ENCODE data around the gene PABPN1. TPM values are rescaled to one million over a fixed set of nuclear protein-coding genes. Genes with fewer than 3 reads are reported as not detected.

The PABPN1 gene
- total and polyA plus RNA-seq, 11 donors = 23.7 to 102 (median 62.5) TPM

- intact Hi-C loops (cut with DNase I) = loop anchor here in 5 of 10 donors (2.0 to 10.0 kb wide), 3 partner anchors 175 to 179 kb away; no protein-coding TSS in a partner anchor
- Histone ChIP-seq H3K4me1 (peaks cover 0 to 54% (median 37%) of the 10 kb centered on the region in 12 donors), H3K27me3 (no peaks in the 10 kb centered on the region), H3K4me3 (peak overlapping the region in 4 of 12 donors; percentile 80 to 95 (median 85)), H3K9me3 (no peaks in the 10 kb centered on the region), H3K36me3 (peaks cover 0 to 35% (median 26%) of the 10 kb centered on the region in 9 donors), H3K27ac (peak overlapping the region in 11 of 12 donors; percentile 95 to 100 (median 99))
- DNase-seq (no peak), ATAC-seq (peak in 1 of 4 donors; percentile 17)
- 80 to 87% (median 82%) methylated on average over 2 of the region's 2 CpGs for WGBS, 4 donors
- TF ChIP-seq, protein P1, sequence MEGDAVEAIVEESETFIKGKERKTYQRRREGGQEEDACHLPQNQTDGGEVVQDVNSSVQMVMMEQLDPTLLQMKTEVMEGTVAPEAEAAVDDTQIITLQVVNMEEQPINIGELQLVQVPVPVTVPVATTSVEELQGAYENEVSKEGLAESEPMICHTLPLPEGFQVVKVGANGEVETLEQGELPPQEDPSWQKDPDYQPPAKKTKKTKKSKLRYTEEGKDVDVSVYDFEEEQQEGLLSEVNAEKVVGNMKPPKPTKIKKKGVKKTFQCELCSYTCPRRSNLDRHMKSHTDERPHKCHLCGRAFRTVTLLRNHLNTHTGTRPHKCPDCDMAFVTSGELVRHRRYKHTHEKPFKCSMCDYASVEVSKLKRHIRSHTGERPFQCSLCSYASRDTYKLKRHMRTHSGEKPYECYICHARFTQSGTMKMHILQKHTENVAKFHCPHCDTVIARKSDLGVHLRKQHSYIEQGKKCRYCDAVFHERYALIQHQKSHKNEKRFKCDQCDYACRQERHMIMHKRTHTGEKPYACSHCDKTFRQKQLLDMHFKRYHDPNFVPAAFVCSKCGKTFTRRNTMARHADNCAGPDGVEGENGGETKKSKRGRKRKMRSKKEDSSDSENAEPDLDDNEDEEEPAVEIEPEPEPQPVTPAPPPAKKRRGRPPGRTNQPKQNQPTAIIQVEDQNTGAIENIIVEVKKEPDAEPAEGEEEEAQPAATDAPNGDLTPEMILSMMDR (IDR thresholded peaks at IDR 0.05) = peak in 5 of 12 donors; percentile 26 to 49 (median 31)
- no peak for TF ChIP-seq POLR2A (IDR thresholded peaks at IDR 0.05)
Observed at GRCh38 chr14:23299211-23299957, 21.9 kb upstream of the PABPN1 start.

DNA sequence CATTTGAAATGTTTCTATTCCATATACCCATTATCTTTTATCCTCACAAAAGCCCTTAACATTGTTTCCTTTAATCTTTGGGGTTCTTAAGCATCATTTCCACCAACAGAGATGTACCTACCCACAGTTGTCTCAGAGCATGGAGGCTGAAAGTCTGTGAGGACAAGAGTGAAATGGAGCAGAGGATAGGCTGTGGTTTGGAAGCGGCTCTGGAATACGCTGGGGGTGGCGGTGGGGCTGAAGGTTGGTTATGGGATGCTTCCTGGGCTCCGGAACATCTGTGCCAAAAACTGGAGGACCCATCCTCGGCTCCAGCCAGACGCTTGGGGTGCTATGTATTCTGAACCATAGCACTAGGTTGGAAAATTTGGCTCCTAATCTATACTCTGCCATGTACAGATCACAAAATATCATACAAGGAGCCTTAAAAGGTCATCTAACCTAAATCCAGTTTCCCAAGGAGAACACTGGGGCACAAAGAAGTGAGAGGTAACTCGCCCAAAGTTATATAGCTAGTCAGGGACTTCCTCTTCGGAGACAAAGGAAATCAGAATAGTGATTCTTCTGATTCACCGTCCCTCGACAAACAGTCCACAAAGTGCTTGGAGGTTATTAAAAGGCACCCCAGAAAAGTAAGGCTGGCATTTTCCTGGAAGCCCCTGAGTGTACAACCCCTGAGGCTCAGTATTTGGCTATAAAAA lies 21.1 kb upstream of the PABPN1 start:
- no peak for DNase-seq
- no peak for ATAC-seq
- Histone ChIP-seq H3K27ac (peak overlapping the region; percentile 94 to 100 (median 98)), H3K4me3 (peak overlapping the region; percentile 48 to 95 (median 80)), H3K9me3 (no peaks in the 10 kb centered on the region), H3K4me1 (peaks cover 0 to 53% (median 30%) of the 10 kb centered on the region in 12 donors), H3K36me3 (peaks cover 0 to 35% (median 26%) of the 10 kb centered on the region in 9 donors), H3K27me3 (no peaks in the 10 kb centered on the region)
- WGBS, 4 donors = 45 to 53% (median 48%) methylated on average over 10 of the region's 10 CpGs
- no peak for TF ChIP-seq POLR2A (IDR thresholded peaks at IDR 0.05)
- TF ChIP-seq, protein P1 (IDR thresholded peaks at IDR 0.05) = peak in 1 of 12 donors; percentile 4
- intact Hi-C loops (cut with DNase I) = loop anchor here in 8 of 10 donors (1.0 to 10.0 kb wide), 8 partner anchors 13 to 255 kb away; partner anchors contain the start of genes HOMEZ (in 3 of the 8), ACIN1 (in 1 of the 8), C14orf119 (in 1 of the 8) and THTPA (in 1 of the 8)

DNA sequence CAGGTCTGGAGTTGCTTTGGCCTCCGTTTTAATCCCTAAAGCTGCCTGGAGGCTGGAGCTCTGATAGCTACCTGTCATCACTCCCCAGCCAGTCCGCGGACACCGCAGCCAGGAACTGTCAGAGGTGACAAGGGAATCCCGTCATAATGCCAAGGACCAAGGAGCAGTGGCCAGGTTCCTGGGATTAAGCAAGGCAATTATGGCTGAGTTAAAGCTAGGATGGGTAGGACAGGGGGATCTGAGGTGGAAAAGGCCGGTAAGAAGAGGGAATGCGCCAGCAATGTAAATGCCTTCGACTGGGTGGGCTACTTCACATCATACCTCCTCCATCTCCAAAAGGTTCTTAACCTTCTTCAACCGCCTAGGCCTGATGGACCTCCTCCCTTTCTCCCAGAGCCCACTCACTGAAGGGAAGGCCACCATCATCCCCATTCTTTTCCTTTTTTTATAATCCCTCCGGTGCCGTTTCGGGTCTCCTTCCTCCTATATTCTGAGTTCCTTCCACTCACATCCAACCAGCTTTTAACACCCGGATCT lies 20.5 kb upstream of the PABPN1 start:
- no peaks in the 10 kb centered on the region for H3K9me3 ChIP-seq
- peak; percentile 23 to 65 (median 51) for ATAC-seq
- WGBS, 4 donors = 2 to 6% (median 2%) methylated on average over 13 of the region's 13 CpGs
- H3K4me1 ChIP-seq = peaks cover 0 to 54% (median 28%) of the 10 kb centered on the region in 12 donors
- peak; percentile 66 to 87 (median 78) for DNase-seq
- H3K36me3 ChIP-seq = peaks cover 0 to 35% (median 26%) of the 10 kb centered on the region in 9 donors
- H3K27ac ChIP-seq = peak overlapping the region; percentile 94 to 100 (median 98)
- H3K4me3 ChIP-seq = peak overlapping the region; percentile 48 to 95 (median 80)
- TF ChIP-seq, protein P1 (IDR thresholded peaks at IDR 0.05) = no peak
- TF ChIP-seq POLR2A (IDR thresholded peaks at IDR 0.05) = no peak
- intact Hi-C loops (cut with DNase I) = loop anchor here in 6 of 10 donors (1.0 to 10.0 kb wide), 7 partner anchors 14 to 254 kb away; partner anchors contain the start of genes HOMEZ (in 3 of the 6), ACIN1 (in 1 of the 6), C14orf119 (in 1 of the 6) and PABPN1 (in 1 of the 6)
- no peaks in the 10 kb centered on the region for H3K27me3 ChIP-seq

All from heart left ventricle (tissue), 16 donors.